Glutamatergic neuron (in vitro differentiated cells): ENCODE measurements around the gene LAPTM4A. TPM values are rescaled to one million over a fixed set of nuclear protein-coding genes. Genes with fewer than 3 reads are reported as not detected.

ENCODE experiments used
- DNase-seq: peaks from one replicate; pipeline ENCODE4 v3.0.0; 2022
- H3K27ac Mint-ChIP-seq: one replicate; pipeline ENCODE4 v1.8.0; 2020; ENCODE audit warnings: mild to moderate bottlenecking, mixed read lengths, inconsistent platforms; ENCODE audit not compliant: unreplicated experiment
- H3K27me3 Mint-ChIP-seq: one replicate; pipeline ENCODE4 v1.8.0; 2020; ENCODE audit warnings: mild to moderate bottlenecking, moderate library complexity, mixed read lengths, inconsistent platforms; ENCODE audit not compliant: unreplicated experiment
- H3K36me3 Mint-ChIP-seq: one replicate; pipeline ENCODE4 v1.8.0; 2020; ENCODE audit warnings: mild to moderate bottlenecking, mixed read lengths, inconsistent platforms; ENCODE audit not compliant: unreplicated experiment
- H3K4me1 Mint-ChIP-seq: one replicate; pipeline ENCODE4 v1.8.0; 2020; ENCODE audit warnings: mild to moderate bottlenecking, low read depth, mixed read lengths, inconsistent platforms; ENCODE audit not compliant: unreplicated experiment
- H3K4me3 Mint-ChIP-seq: one replicate; pipeline ENCODE4 v1.8.0; 2020; ENCODE audit warnings: mild to moderate bottlenecking, mixed read lengths, inconsistent platforms; ENCODE audit not compliant: unreplicated experiment
- H3K9me3 Mint-ChIP-seq: one replicate; pipeline ENCODE4 v1.8.0; 2020; ENCODE audit warnings: mild to moderate bottlenecking, moderate library complexity, mixed read lengths, inconsistent platforms; ENCODE audit not compliant: unreplicated experiment
- CTCF ChIP-seq: fragments of 200-600 bp; sonication (generic); IDR thresholded peaks from one replicate; pipeline ENCODE4 v1.5.0; 2021; ENCODE audit not compliant: partially characterized antibody, unreplicated experiment
- total RNA-seq: library from RNA; stranded (reverse); fragmentation: NEBNext Ultra II Directional; extraction: Animal tissue kit (Norgen Biotek cat#: 25700); gene quantifications from one replicate; pipeline ENCODE4 v1.2.1, GENCODE V29; 2021; ENCODE audit not compliant: unreplicated experiment

The LAPTM4A gene
- total RNA-seq, 1 donor from 2014 or later, result 147 TPM

GRCh38 chr2:20071397-20072383 is 20.3 kb upstream of the LAPTM4A start:
- Mint-ChIP-seq H3K4me3 (peak overlapping the region; percentile 31), H3K4me1 (peaks cover 26% of the 10 kb centered on the region), H3K9me3 (no peaks in the 10 kb centered on the region), H3K36me3 (peaks cover 14% of the 10 kb centered on the region), H3K27ac (peak overlapping the region; percentile 94), H3K27me3 (peaks cover 8% of the 10 kb centered on the region)
- DNase-seq, result peak; percentile 30
- no peak for TF ChIP-seq CTCF

GRCh38 chr2:20069756-20070155 is 18.3 kb upstream of the LAPTM4A start:
- no peak overlapping the region for H3K27ac Mint-ChIP-seq
- no peak for DNase-seq
- H3K9me3 Mint-ChIP-seq, result no peaks in the 10 kb centered on the region
- H3K27me3 Mint-ChIP-seq, result peaks cover 4% of the 10 kb centered on the region
- peaks cover 20% of the 10 kb centered on the region for H3K4me1 Mint-ChIP-seq
- H3K36me3 Mint-ChIP-seq, result peaks cover 10% of the 10 kb centered on the region
- no peak overlapping the region for H3K4me3 Mint-ChIP-seq
- no peak for TF ChIP-seq CTCF

- Mint-ChIP-seq H3K27ac (peak overlapping the region; percentile 39), H3K27me3 (peaks cover 4% of the 10 kb centered on the region), H3K4me1 (peaks cover 16% of the 10 kb centered on the region), H3K4me3 (no peak overlapping the region), H3K9me3 (no peaks in the 10 kb centered on the region), H3K36me3 (peaks cover 10% of the 10 kb centered on the region)
- DNase-seq, result no peak
- no peak for TF ChIP-seq CTCF
Measured at GRCh38 chr2:20067992-20068584, 16.7 kb upstream of the LAPTM4A start.

GRCh38 chr2:20065885-20066602 is 14.6 kb upstream of the LAPTM4A start:
- peaks cover 2% of the 10 kb centered on the region for H3K9me3 Mint-ChIP-seq

More at GRCh38 chr2:20065885-20066602, 14.6 kb upstream of the LAPTM4A start:
- Mint-ChIP-seq H3K27me3 (peaks cover 4% of the 10 kb centered on the region), H3K36me3 (peaks cover 10% of the 10 kb centered on the region), H3K4me3 (no peak overlapping the region), H3K4me1 (peaks cover 1% of the 10 kb centered on the region), H3K27ac (no peak overlapping the region)
- DNase-seq, result no peak
- no peak for TF ChIP-seq CTCF
